K562 (cell line): ENCODE data around the gene GNG7. TPM values are rescaled to one million over a fixed set of nuclear protein-coding genes. Genes with fewer than 3 reads are reported as not detected.

ENCODE experiments used
- CCNT2 ChIP-seq: IDR thresholded peaks from 2 replicates; pipeline ENCODE4 v1.6.1; 2011; ENCODE audit warnings: borderline replicate concordance, low read depth, mild to moderate bottlenecking, moderate library complexity, mixed read lengths, low read length; ENCODE audit not compliant: insufficient read length; ENCODE audit errors: extremely low read depth
- ETS1 ChIP-seq: conservative IDR thresholded peaks from 2 replicates; pipeline ENCODE4 v1.6.1; 2011; ENCODE audit warnings: low read depth, mild to moderate bottlenecking, low read length; ENCODE audit not compliant: control insufficient read depth
- FOXA3 ChIP-seq, 2 experiments: fragments of 450-650 bp in 1 of 2; sonication (generic) in 1 of 2; formaldehyde crosslinking; IDR thresholded peaks in 1 of 2; conservative IDR thresholded peaks in 1 of 2; 2 replicates each; pipeline versions ENCODE4 v1.4.0 to v1.8.0; 2020 to 2022; ENCODE audit warnings: mild to moderate bottlenecking in 2 of 2, missing genetic modification reagents in 1 of 2
- HDAC2 ChIP-seq: fragments of 450-650 bp; IDR thresholded peaks from 2 replicates; pipeline ENCODE4 v1.6.1; 2016; ENCODE audit warnings: mild to moderate bottlenecking
- MAFG ChIP-seq: fragments of 450-650 bp; conservative IDR thresholded peaks from 2 replicates; pipeline ENCODE4 v1.6.1; 2016; ENCODE audit warnings: missing genetic modification characterization, missing compliant biosample characterization
- MCM7 ChIP-seq, 2 experiments: fragments of 450-650 bp; IDR thresholded peaks; 2 replicates each; pipeline ENCODE4 v1.6.1; 2016 to 2018
- NCOA6 ChIP-seq: fragments of 450-650 bp; IDR thresholded peaks from 2 replicates; pipeline ENCODE4 v1.6.1; 2017; ENCODE audit warnings: mild to moderate bottlenecking
- NKRF ChIP-seq: fragments of 450-650 bp; IDR thresholded peaks from 2 replicates; pipeline ENCODE4 v1.6.1; 2016; ENCODE audit warnings: borderline replicate concordance
- NR2C2 ChIP-seq, 2 experiments: fragments of 200-800 bp in 1 of 2; sonication (Bioruptor generic) in 1 of 2; sonication (generic) in 1 of 2; formaldehyde crosslinking in 1 of 2; IDR thresholded peaks; 2 replicates each; pipeline versions ENCODE4 v1.6.1 to v1.8.0; 2016 to 2022; ENCODE audit warnings: mild to moderate bottlenecking in 1 of 2, missing compliant biosample characterization in 1 of 2, missing genetic modification characterization in 1 of 2, missing genetic modification reagents in 1 of 2
- PREB ChIP-seq: sonication (generic); formaldehyde crosslinking; IDR thresholded peaks from 2 replicates; pipeline ENCODE4 v1.8.1; 2023; ENCODE audit warnings: mild to moderate bottlenecking, missing genetic modification reagents
- PTTG1 ChIP-seq: fragments of 450-650 bp; IDR thresholded peaks from 2 replicates; pipeline ENCODE4 v1.6.1; 2016; ENCODE audit warnings: low read depth, mild to moderate bottlenecking, missing genetic modification characterization, missing compliant biosample characterization
- RBFOX2 ChIP-seq: fragments of 200-400 bp; formaldehyde crosslinking; IDR thresholded peaks from 2 replicates; pipeline ENCODE4 v1.6.1; 2017; ENCODE audit warnings: low read depth, mild to moderate bottlenecking, low read length, moderate library complexity
- SAFB ChIP-seq: fragments of 200-400 bp; formaldehyde crosslinking; IDR thresholded peaks from 2 replicates; pipeline ENCODE4 v1.6.1; 2017; ENCODE audit warnings: low read depth, low read length, borderline replicate concordance
- SREBF1 ChIP-seq: fragments of 150-350 bp; IDR thresholded peaks from 2 replicates; pipeline ENCODE4 v1.6.1; 2014; ENCODE audit warnings: antibody characterized with exemption, low read depth, low read length, borderline replicate concordance
- TFAP4 ChIP-seq: sonication (generic); formaldehyde crosslinking; IDR thresholded peaks from 2 replicates; pipeline ENCODE4 v1.8.0; 2022; ENCODE audit warnings: missing genetic modification reagents, mild to moderate bottlenecking, moderate library complexity, borderline replicate concordance
- ZC3H11A ChIP-seq: IDR thresholded peaks from 2 replicates; pipeline ENCODE4 v1.6.1; 2012; ENCODE audit warnings: low read depth, low read length, improper control_type of control experiment
- ZNF639 ChIP-seq, 2 experiments: fragments of 200-800 bp in 1 of 2; sonication (Bioruptor generic) in 1 of 2; sonication (generic) in 1 of 2; formaldehyde crosslinking in 1 of 2; IDR thresholded peaks in 1 of 2; conservative IDR thresholded peaks in 1 of 2; 2 replicates each; pipeline versions ENCODE4 v1.5.0 to v1.6.1; 2016 to 2020; ENCODE audit warnings: missing compliant biosample characterization in 1 of 2, missing genetic modification characterization in 1 of 2, missing genetic modification reagents in 1 of 2
- ZNF644 ChIP-seq: fragments of 200-800 bp; sonication (Bioruptor generic); IDR thresholded peaks from 2 replicates; pipeline ENCODE4 v1.6.1; 2016; ENCODE audit warnings: low read depth, missing genetic modification characterization, missing compliant biosample characterization
- ZNF830 ChIP-seq: fragments of 250-450 bp; sonication (Bioruptor Pico); IDR thresholded peaks from 2 replicates; pipeline ENCODE4 v1.5.0; 2021; ENCODE audit warnings: mild to moderate bottlenecking
- polyA plus RNA-seq, 8 experiments: library from polyadenylated mRNA; depleted of rRNA in 4 of 8; stranded (reverse) in 5 of 8; unstranded in 3 of 8; fragments of >200 nt; fragmentation: Nextera tagmentation in 2 of 8; fragmentation: Illumina TruSeq in 1 of 8; extraction: Ambion mirVana in 2 of 8; extraction: Trizol in 1 of 8; gene quantifications; 2 replicates each; pipeline versions ENCODE4 v1.2.1 to v1.2.3, GENCODE V29; 2011 to 2014; ENCODE audit warnings: inconsistent platforms in 1 of 8, missing spikeins in 1 of 8
- total RNA-seq, 7 experiments: library from RNA; depleted of rRNA in 6 of 7; stranded (reverse); fragments of >200 nt in 6 of 7; fragmentation: Illumina TruSeq in 2 of 7; extraction: Trizol in 2 of 7; gene quantifications; 2 replicates each; pipeline versions ENCODE4 v1.2.1 to v1.2.3, GENCODE V29; 2011 to 2021; ENCODE audit warnings: low replicate concordance in 1 of 7

GNG7 gene
- total and polyA plus RNA-seq, 9 of the 15 experiments (the other 6 are each of a cell fraction or from before 2014, with no cell fraction given) = 0.01 to 0.20 (median 0.06) TPM; not detected in 1

- TF ChIP-seq ETS1 = no peak
- TF ChIP-seq SREBF1 = no peak
- TF ChIP-seq FOXA3 (CRISPR knock-in tag; conservative IDR thresholded peaks at IDR 0.05 in 1 of 2, IDR thresholded peaks at IDR 0.05 in 1 of 2) = 0 out of 4 replicates have a peak, but pooled peaks of 1 of the 2 experiments have one; percentile 46
- peak; percentile 38; the same call in 1 of the 2 replicates for TF ChIP-seq TFAP4 (CRISPR knock-in tag)
- no peak for TF ChIP-seq PTTG1 (tag)
- no peak for TF ChIP-seq ZNF644 (tag)
- TF ChIP-seq RBFOX2 = peak; percentile 48
- peak; percentile 52 for TF ChIP-seq CCNT2
- TF ChIP-seq NCOA6 = no peak
- TF ChIP-seq HDAC2 = peak; percentile 91
- peak; percentile 100 for TF ChIP-seq SAFB
- TF ChIP-seq ZNF830 (CRISPR knock-in tag) = no peak
- TF ChIP-seq NR2C2 (CRISPR knock-in tag; IDR thresholded peaks at IDR 0.05) = no peak
- TF ChIP-seq NR2C2 (tag; IDR thresholded peaks at IDR 0.05) = 0 out of 2 replicates have a peak, but pooled peaks have one; percentile 24
- TF ChIP-seq MAFG (tag) = no peak
- TF ChIP-seq PREB = no peak
- peak in 1 of 2 experiments; percentile 64; a peak in 1 of 4 replicates for TF ChIP-seq ZNF639 (CRISPR knock-in tag; conservative IDR thresholded peaks at IDR 0.05 in 1 of 2, IDR thresholded peaks at IDR 0.05 in 1 of 2)
- no peak for TF ChIP-seq MCM7 (IDR thresholded peaks at IDR 0.05)
- TF ChIP-seq ZC3H11A = no peak
- TF ChIP-seq NKRF = no peak
Observed at GRCh38 chr19:2494447-2495129, 207.9 kb downstream of the GNG7 start (continued).
